ENCODE measurements around the gene INPP5F.

DNA sequence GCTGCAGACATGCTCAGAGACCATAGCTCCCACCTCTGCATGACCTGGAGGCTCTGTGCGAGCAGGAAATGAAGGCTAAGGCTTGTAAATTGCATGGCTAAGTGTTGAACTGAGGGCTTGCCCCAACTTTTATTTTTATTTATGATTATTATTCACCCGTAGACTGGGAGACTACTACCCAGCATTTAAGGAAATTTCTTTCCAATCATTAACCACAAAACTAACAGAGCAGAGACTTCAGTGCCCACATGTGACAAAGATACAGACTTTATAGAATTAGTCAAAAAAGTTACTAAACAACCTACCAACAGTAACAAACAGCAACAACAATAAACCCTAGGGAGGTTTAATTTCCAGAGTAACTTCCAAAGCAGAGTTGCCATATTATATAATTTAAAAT lies 107.1 kb downstream of the INPP5F start:
- TF ChIP-seq POLR2AphosphoS5 (IDR thresholded peaks at IDR 0.05; ENCODE audit: borderline replicate concordance, low read depth, low read length) (no peak), EZH2 (IDR thresholded peaks at IDR 0.05) (no peak), FOXP2 (optimal IDR thresholded peaks at IDR 0.05; ENCODE audit: control extremely low read depth, extremely low read length, insufficient read depth) (no peak)

Data from SK-N-MC (cell line).